ENCODE data around the gene SDK2. TPM values are rescaled to one million over a fixed set of nuclear protein-coding genes. Genes with fewer than 3 reads are reported as not detected.

SDK2 gene
- total RNA-seq, 1 donor from 2014 or later, result 11.2 TPM

GRCh38 chr17:73492821-73493814 lies 151.1 kb downstream of the SDK2 start:
- Mint-ChIP-seq H3K36me3 (ENCODE audit: low read depth, unreplicated experiment) (peaks cover 6% of the 10 kb centered on the region), H3K27me3 (ENCODE audit: low read depth, unreplicated experiment) (peaks cover 45% of the 10 kb centered on the region), H3K4me1 (ENCODE audit: low read depth, unreplicated experiment) (peaks cover 10% of the 10 kb centered on the region), H3K9me3 (ENCODE audit: unreplicated experiment) (peaks cover 9% of the 10 kb centered on the region), H3K27ac (ENCODE audit: unreplicated experiment) (no peak overlapping the region), H3K4me3 (ENCODE audit: unreplicated experiment) (no peak overlapping the region)
- no peak overlapping the region for H2AFZ ChIP-seq (ENCODE audit: low read depth, low read length)
- no peaks in the 10 kb centered on the region for H3K27me3 ChIP-seq (ENCODE audit: insufficient read depth, low read length)
- H3K4me3 ChIP-seq (ENCODE audit: insufficient read depth, low read depth, low read length), result no peak overlapping the region
- no peaks in the 10 kb centered on the region for H4K20me1 ChIP-seq (ENCODE audit: insufficient read depth, low read length)
- H3K9me3 ChIP-seq (ENCODE audit: insufficient read depth, low read depth, low read length), result no peaks in the 10 kb centered on the region
- no peak for FAIRE-seq
- no peak overlapping the region for H3K4me2 ChIP-seq (ENCODE audit: low read length)
- no peak overlapping the region for H3K27ac ChIP-seq (ENCODE audit: low read depth, low read length)
- no peak for DNase-seq (ENCODE audit: low read depth)
- no peaks in the 10 kb centered on the region for H3K4me1 ChIP-seq (ENCODE audit: insufficient read depth, low read length)
- TF ChIP-seq EZH2 (IDR thresholded peaks at IDR 0.05; ENCODE audit: insufficient read depth, low read length), result no peak
- no peak for TF ChIP-seq CTCF (IDR thresholded peaks at IDR 0.05; ENCODE audit: insufficient read depth, low read depth, low read length)
- H3K9ac ChIP-seq (ENCODE audit: low read length), result no peak overlapping the region
- no peaks in the 10 kb centered on the region for H3K79me2 ChIP-seq (ENCODE audit: insufficient read depth, low read length)
- H3K36me3 ChIP-seq (ENCODE audit: insufficient read depth, low read length), result no peaks in the 10 kb centered on the region

GRCh38 chr17:73492125-73492820 lies 152.0 kb downstream of the SDK2 start:
- peaks cover 7% of the 10 kb centered on the region for H3K9me3 Mint-ChIP-seq (ENCODE audit: unreplicated experiment)
- no peaks in the 10 kb centered on the region for H4K20me1 ChIP-seq (ENCODE audit: insufficient read depth, low read length)
- H3K4me3 Mint-ChIP-seq (ENCODE audit: unreplicated experiment), result no peak overlapping the region
- H3K9me3 ChIP-seq (ENCODE audit: insufficient read depth, low read depth, low read length), result no peaks in the 10 kb centered on the region
- no peak overlapping the region for H3K27ac Mint-ChIP-seq (ENCODE audit: unreplicated experiment)
- H3K27ac ChIP-seq (ENCODE audit: low read depth, low read length), result no peak overlapping the region
- H3K4me3 ChIP-seq (ENCODE audit: insufficient read depth, low read depth, low read length), result no peak overlapping the region
- no peaks in the 10 kb centered on the region for H3K27me3 ChIP-seq (ENCODE audit: insufficient read depth, low read length)
- H3K79me2 ChIP-seq (ENCODE audit: insufficient read depth, low read length), result no peaks in the 10 kb centered on the region
- H3K4me1 ChIP-seq (ENCODE audit: insufficient read depth, low read length), result no peaks in the 10 kb centered on the region
- FAIRE-seq (no peak), DNase-seq (ENCODE audit: low read depth) (no peak)
- no peak for TF ChIP-seq CTCF (IDR thresholded peaks at IDR 0.05; ENCODE audit: insufficient read depth, low read depth, low read length)
- peaks cover 37% of the 10 kb centered on the region for H3K27me3 Mint-ChIP-seq (ENCODE audit: low read depth, unreplicated experiment)
- H3K4me1 Mint-ChIP-seq (ENCODE audit: low read depth, unreplicated experiment), result peaks cover 10% of the 10 kb centered on the region
- H3K9ac ChIP-seq (ENCODE audit: low read length), result no peak overlapping the region
- no peak overlapping the region for H3K4me2 ChIP-seq (ENCODE audit: low read length)
- no peak overlapping the region for H2AFZ ChIP-seq (ENCODE audit: low read depth, low read length)
- H3K36me3 Mint-ChIP-seq (ENCODE audit: low read depth, unreplicated experiment), result peaks cover 6% of the 10 kb centered on the region
- no peaks in the 10 kb centered on the region for H3K36me3 ChIP-seq (ENCODE audit: insufficient read depth, low read length)
